ENCODE results near the gene UVSSA.
"Not testable (repeated sequence)": the region's sequence is repeated elsewhere in the genome, so short reads cannot be mapped to it uniquely, and the experiment has no call there.

Gene UVSSA

GRCh38 chr4:1379801-1380331, 32.9 kb downstream of the UVSSA start:
- DNase-seq: no peak

- no peak for DNase-seq
Measured at GRCh38 chr4:1380368-1381151, 33.6 kb downstream of the UVSSA start.

GRCh38 chr4:1381181-1381621, 34.2 kb downstream of the UVSSA start:
- no peak for DNase-seq

GRCh38 chr4:1381944-1382541, 35.0 kb downstream of the UVSSA start:
- DNase-seq: no peak

- no peak for DNase-seq
Measured at GRCh38 chr4:1382776-1383727, 36.0 kb downstream of the UVSSA start.

DNA sequence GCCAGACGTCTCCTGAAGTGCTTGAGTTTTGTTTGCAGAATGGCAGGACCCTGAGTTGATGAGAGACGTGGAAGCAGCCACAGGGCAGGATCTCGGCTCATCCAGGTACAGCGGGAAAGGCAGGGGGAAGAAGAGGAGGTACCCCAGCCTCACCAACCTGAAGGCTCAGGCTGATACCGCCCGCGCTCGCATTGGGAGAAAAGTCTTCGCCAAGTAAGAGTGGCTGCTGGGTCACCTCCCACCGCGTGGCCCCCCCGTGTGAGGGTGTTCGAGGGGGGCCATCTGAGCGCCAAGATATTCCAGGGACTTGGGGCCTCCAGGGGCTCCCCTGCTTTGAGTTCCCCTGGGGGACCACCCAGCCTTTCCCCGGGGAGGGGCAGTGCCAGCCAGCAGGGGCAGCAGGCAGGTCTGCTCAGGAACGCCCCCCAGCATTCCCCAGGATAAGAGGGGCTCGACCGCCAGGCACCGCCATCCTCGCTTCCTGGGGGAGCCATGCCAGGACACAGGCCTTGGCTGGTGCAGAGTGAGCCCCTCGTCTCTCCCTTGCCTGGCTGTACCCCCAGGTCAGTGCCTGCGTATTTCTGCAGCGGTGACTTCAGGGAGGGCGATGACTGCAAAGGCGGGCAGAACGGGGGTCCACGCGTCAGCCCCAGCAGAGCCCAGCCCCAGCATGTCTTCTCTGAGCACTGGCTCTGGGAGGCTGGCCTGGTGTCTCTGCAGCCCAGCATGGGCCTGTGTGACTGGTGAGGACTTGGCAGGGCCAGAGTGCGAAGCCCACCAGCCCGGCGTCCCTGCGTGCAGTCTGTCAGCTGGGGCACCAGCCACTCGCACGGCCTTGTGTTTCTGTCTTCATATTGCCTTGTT, 37.0 kb downstream of the UVSSA start:
- DNase-seq: no peak

DNA sequence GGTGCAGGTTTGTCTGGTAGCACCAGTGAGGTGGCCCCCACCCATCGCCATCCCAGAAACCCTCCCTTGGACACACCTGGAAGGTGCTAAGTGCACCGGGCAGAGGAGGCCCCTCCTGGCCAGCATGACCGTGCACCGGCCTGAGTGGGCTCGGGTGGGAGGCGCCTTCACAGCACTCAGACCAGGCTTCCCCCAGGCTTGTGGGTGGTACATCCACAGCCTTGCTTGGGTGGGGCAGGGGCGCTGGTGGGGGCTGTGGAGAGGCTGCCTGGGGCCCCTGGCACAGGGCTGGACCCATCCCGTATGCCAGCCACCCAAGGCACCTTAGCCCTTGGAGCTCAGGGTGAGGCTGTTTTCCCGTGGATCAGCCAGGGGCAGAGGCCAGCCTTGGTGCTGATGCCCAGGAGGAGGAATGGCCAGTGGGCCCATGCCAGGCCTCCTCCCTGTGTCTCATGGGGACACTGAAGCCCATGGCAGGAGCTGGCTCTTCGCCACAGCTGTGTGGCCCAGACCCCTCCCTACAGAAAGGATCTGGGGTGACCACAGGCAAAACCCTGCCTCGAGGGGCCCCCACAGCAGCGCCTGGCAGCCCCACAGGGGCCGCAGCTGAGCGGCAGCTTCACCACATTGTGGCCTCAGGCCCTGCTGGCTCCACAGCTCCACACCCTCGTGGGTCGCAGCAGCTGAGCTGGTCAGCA, 37.8 kb downstream of the UVSSA start:
- no peak for DNase-seq

- no peak for DNase-seq
Measured at GRCh38 chr4:1385373-1386340, 38.6 kb downstream of the UVSSA start.

- DNase-seq: not testable (repeated sequence)
Measured at GRCh38 chr4:1393363-1393762, 46.4 kb downstream of the UVSSA start.

- no peak for DNase-seq
Measured at GRCh38 chr4:1393866-1394265, 46.9 kb downstream of the UVSSA start.

- not testable (repeated sequence) for DNase-seq
Measured at GRCh38 chr4:1394554-1395388, 47.8 kb downstream of the UVSSA start.

GRCh38 chr4:1395389-1395820, 48.4 kb downstream of the UVSSA start:
- not testable (repeated sequence) for DNase-seq

- no peak for DNase-seq
Measured at GRCh38 chr4:1395941-1396805, 49.2 kb downstream of the UVSSA start.

- DNase-seq: no peak
Measured at GRCh38 chr4:1396806-1397455, 49.9 kb downstream of the UVSSA start.

GRCh38 chr4:1398681-1399507, 51.9 kb downstream of the UVSSA start:
- DNase-seq: no peak

- DNase-seq: no peak
Measured at GRCh38 chr4:1399508-1400190, 52.6 kb downstream of the UVSSA start.
